Ovary (tissue), 9 donors: ENCODE data around the gene GIN1. TPM values are rescaled to one million over a fixed set of nuclear protein-coding genes. Genes with fewer than 3 reads are reported as not detected.
A peak's percentile ranks its signal among the peaks of the same experiment; 100 is the strongest.
"Not testable (repeated sequence)": the region's sequence is repeated elsewhere in the genome, so short reads cannot be mapped to it uniquely, and the experiment has no call there.

Experiments used
- DNase-seq, 5 donors: peaks; one replicate each; pipeline ENCODE4 v3.0.0-alpha.2; 2019 to 2020
- H3K27ac ChIP-seq, 2 donors: fragments of 200-600 bp; one replicate each; pipeline versions ENCODE4 v1.5.1 to v1.8.0; 2019 to 2022
- H3K27me3 ChIP-seq: fragments of 200-600 bp; one replicate; pipeline ENCODE4 v1.8.0; 2022
- H3K36me3 ChIP-seq: fragments of 200-600 bp; sonication (generic); one replicate; pipeline ENCODE4 v1.5.1; 2019
- H3K4me1 ChIP-seq: one replicate; pipeline ENCODE4 v1.8.1; 2013; ENCODE audit warnings: mild to moderate bottlenecking, moderate library complexity; ENCODE audit not compliant: insufficient read depth
- H3K4me3 ChIP-seq: fragments of 200-600 bp; sonication (generic); one replicate; pipeline ENCODE4 v1.5.1; 2017
- H3K9me3 ChIP-seq, 2 donors: fragments of 200-600 bp in 1 of 2; sonication (generic) in 1 of 2; one replicate each; pipeline versions ENCODE4 v1.5.1 to v1.8.1; 2013 to 2019; ENCODE audit warnings: mild to moderate bottlenecking in 1 of 2, moderate library complexity in 1 of 2
- EP300 ChIP-seq: sonication (generic); formaldehyde crosslinking; IDR thresholded peaks from one replicate; pipeline ENCODE4 v1.6.1; 2017; ENCODE audit warnings: antibody characterized with exemption
- POLR2A ChIP-seq: fragments of 450-650 bp; IDR thresholded peaks from one replicate; pipeline ENCODE4 v1.6.1; 2017; ENCODE audit warnings: antibody characterized with exemption, mild to moderate bottlenecking, moderate library complexity
- WGBS, 3 donors: extraction: QIAGEN DNeasy Blood & Tissue Kit in 1 of 3; methylation state at CpG; one replicate each; pipeline versions ENCODE4 v1.1.5 to v1.1.7; 2013 to 2017; 5-methylcytosine and 5-hydroxymethylcytosine counted together
- intact Hi-C, 4 donors: fragments of 100-400 bp; cut with DNase I; formaldehyde crosslinking; loops; one replicate each; pipeline versions ENCODE4 v1.11.0 to v1.15.1; 2022 to 2023
- polyA plus RNA-seq, 2 donors: library from polyadenylated mRNA; stranded (reverse); fragments of 200-250 nt in 1 of 2; fragments of 350-450 nt in 1 of 2; fragmentation: Illumina TruSeq in 1 of 2; extraction: RNeasy Lipid Tissue Mini Kit (QIAGEN cat#74804) in 1 of 2; gene quantifications; one replicate each; pipeline ENCODE4 v1.2.3, GENCODE V29; 2013 to 2014
- total RNA-seq, 7 donors: library from RNA; depleted of rRNA in 2 of 7; stranded (reverse); fragments of >200 nt in 2 of 7; fragmentation: NEBNext Ultra II Directional in 3 of 7; extraction: Animal tissue kit (Norgen Biotek cat#: 25700) in 3 of 7; gene quantifications; one replicate each; pipeline versions ENCODE4 v1.1.0 to v1.2.4, GENCODE V29; 2016 to 2023
- TF ChIP-seq, protein P1 (sequence below), 3 donors: fragments of 450-650 bp in 2 of 3; fragments of 200-600 bp in 1 of 3; IDR thresholded peaks; one replicate each; pipeline versions ENCODE4 v1.5.1 to v1.8.0; 2016 to 2022; ENCODE audit warnings: antibody characterized with exemption in 3 of 3, mild to moderate bottlenecking in 1 of 3
- donor health status: DM: no; HTN: no; CAD: no; lungs with moderate emphysema.
- donor health status: DM: no; HTN: no; CAD: no.
- donor health status: Bipolar disorder and iron deficiency.
- donor health status: DM: yes; HTN: yes; CAD: no.
- donor health status: DM: no; HTN: no; CAD: no.
- donor health status: DM: yes; HTN: yes; CAD: no.

GIN1 gene
- total and polyA plus RNA-seq, 9 donors: 2.0 to 13.3 (median 7.5) TPM

- Histone ChIP-seq H3K9me3 (no peaks in the 10 kb centered on the region), H3K27ac (no peak overlapping the region), H3K36me3 (no peaks in the 10 kb centered on the region), H3K4me3 (no peak overlapping the region), H3K4me1 (no peaks in the 10 kb centered on the region), H3K27me3 (no peaks in the 10 kb centered on the region)
- TF ChIP-seq, protein P1, sequence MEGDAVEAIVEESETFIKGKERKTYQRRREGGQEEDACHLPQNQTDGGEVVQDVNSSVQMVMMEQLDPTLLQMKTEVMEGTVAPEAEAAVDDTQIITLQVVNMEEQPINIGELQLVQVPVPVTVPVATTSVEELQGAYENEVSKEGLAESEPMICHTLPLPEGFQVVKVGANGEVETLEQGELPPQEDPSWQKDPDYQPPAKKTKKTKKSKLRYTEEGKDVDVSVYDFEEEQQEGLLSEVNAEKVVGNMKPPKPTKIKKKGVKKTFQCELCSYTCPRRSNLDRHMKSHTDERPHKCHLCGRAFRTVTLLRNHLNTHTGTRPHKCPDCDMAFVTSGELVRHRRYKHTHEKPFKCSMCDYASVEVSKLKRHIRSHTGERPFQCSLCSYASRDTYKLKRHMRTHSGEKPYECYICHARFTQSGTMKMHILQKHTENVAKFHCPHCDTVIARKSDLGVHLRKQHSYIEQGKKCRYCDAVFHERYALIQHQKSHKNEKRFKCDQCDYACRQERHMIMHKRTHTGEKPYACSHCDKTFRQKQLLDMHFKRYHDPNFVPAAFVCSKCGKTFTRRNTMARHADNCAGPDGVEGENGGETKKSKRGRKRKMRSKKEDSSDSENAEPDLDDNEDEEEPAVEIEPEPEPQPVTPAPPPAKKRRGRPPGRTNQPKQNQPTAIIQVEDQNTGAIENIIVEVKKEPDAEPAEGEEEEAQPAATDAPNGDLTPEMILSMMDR (IDR thresholded peaks at IDR 0.05): no peak
- TF ChIP-seq POLR2A (no peak), EP300 (no peak)
- intact Hi-C loops: no loop called here
- DNase-seq: no peak
Observed at GRCh38 chr5:103145196-103145595, 25.3 kb upstream of the GIN1 start.

DNA sequence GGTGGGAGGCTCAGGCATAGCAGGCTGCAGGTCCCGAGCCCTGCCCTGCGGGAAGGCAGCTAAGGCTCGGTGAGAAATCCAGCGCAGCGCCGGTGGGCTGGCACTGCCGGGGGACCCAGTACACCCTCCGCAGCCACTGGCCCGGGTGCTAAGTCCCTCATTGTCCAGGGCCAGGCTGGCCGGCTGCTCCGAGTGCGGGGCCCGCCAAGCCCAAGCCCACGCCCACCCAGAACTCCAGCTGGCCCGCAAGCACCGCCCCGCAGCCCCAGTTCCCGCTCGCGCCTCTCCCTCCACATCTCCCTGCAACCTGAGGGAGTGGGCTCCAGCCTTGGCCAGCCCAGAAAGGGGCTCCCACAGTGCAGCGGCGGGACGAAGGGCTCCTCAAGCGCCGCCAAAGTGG is 22.2 kb upstream of the GIN1 start:
- H3K9me3 ChIP-seq, H3K27ac ChIP-seq, DNase-seq, H3K27me3 ChIP-seq, intact Hi-C loops, H3K36me3 ChIP-seq, H3K4me1 ChIP-seq, H3K4me3 ChIP-seq: not testable (repeated sequence)
- WGBS, 3 donors: 96 to 98% (median 97%) methylated on average over 21 to 25 of the region's 25 CpGs

DNA sequence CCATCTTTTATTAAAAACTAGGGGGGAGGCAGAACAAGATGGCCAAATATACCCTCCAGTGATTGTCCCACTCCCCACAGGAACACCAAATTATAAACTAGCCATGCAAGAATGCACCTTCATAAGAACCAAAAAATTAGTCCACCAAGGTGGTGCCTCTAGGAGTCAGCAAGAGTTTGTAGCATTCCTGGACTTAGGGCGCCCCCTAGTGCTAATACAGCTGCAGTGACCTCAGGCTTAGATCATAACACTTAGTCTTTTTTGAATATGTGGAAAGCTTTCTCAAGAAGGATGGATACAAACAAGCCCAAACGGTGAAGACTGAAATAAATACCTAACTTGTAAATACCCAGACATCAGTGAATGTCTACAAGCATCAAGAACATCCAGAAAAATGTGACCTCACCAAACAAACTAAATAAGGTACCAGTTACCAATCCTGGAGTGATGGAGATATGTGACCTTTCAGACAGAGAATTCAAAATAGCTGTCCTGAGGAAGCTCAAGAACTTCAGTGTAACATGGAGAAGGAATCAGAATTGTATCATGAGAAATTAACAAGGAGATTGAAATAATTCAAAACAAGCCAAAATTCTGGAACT is 19.4 kb upstream of the GIN1 start:
- 7 to 10% (median 8%) methylated on average over 2 of the region's 2 CpGs for WGBS, 3 donors
- TF ChIP-seq POLR2A: no peak
- no peak for TF ChIP-seq EP300
- TF ChIP-seq, protein P1 (IDR thresholded peaks at IDR 0.05): peak; percentile 61 to 65 (median 61)
- no peaks in the 10 kb centered on the region for H3K9me3 ChIP-seq
- no peak overlapping the region for H3K4me3 ChIP-seq
- no peaks in the 10 kb centered on the region for H3K27me3 ChIP-seq
- H3K36me3 ChIP-seq: no peaks in the 10 kb centered on the region
- H3K27ac ChIP-seq: no peak overlapping the region
- intact Hi-C loops: no loop called here
- no peaks in the 10 kb centered on the region for H3K4me1 ChIP-seq
- peak; percentile 53 to 73 (median 62) for DNase-seq

DNA sequence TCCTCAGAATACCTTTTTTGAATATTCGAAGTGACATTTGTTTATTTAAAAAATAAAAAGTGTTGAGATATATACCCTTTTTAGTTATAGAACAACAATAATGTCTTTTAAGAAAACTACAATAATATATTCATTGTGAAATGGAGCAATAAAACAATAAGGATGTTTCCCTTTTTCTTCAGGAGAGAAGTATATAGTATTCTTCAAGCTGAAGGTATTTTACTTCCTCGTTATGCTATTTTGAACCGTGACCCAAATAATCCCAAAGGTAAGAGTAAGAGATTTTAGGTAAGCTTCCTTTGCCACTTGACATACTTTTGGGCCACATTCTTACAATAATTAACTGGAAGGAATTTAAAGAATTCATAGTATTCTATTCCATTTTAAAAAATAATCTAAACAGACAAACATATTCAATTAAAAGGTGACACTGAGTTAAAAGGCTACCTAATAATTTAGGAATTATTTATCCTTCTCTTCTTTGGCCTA is 18.3 kb upstream of the GIN1 start:
- TF ChIP-seq POLR2A: no peak
- TF ChIP-seq, protein P1 (IDR thresholded peaks at IDR 0.05): no peak
- no peak for TF ChIP-seq EP300
- Histone ChIP-seq H3K27ac (no peak overlapping the region), H3K4me1 (no peaks in the 10 kb centered on the region), H3K9me3 (no peaks in the 10 kb centered on the region), H3K36me3 (no peaks in the 10 kb centered on the region), H3K27me3 (no peaks in the 10 kb centered on the region), H3K4me3 (no peak overlapping the region)
- 93 to 94% (median 93%) methylated on average over 3 of the region's 3 CpGs for WGBS, 3 donors
- intact Hi-C loops: no loop called here
- DNase-seq: no peak

DNA sequence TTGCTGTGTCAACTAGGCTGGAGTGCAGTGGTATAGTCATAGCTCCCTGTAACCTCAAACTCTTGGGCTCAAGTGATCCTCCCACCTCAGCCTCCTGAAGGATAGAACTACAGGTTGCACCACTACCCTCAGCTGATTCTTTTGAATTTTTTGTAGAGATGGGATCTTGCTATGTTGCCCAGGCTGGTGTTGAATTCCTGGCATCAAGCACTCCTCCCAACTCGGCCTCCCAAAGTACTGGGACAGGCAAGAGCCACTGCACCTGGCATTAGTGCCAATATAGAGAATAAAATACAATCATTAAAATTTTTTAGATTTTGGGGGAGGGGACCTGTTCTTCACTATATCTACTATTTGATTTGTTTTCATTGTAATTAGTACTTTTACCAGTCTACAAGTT is 15.5 kb upstream of the GIN1 start:
- 97 to 100% (median 97%) methylated on average over 1 of the region's 1 CpG for WGBS, 3 donors
- no peaks in the 10 kb centered on the region for H3K9me3 ChIP-seq
- no peaks in the 10 kb centered on the region for H3K4me1 ChIP-seq
- H3K36me3 ChIP-seq: no peaks in the 10 kb centered on the region
- H3K27ac ChIP-seq: no peak overlapping the region
- no peak for DNase-seq
- H3K4me3 ChIP-seq: no peak overlapping the region
- intact Hi-C loops: no loop called here
- TF ChIP-seq EP300 (no peak), POLR2A (no peak)
- TF ChIP-seq, protein P1 (IDR thresholded peaks at IDR 0.05): no peak
- no peaks in the 10 kb centered on the region for H3K27me3 ChIP-seq
